Body of pancreas (tissue), 4 donors: ENCODE measurements around the gene CCDC169.

Source experiments
- CTCF ChIP-seq, 7 experiments: fragments of 450-650 bp in 4 of 7; fragments of 200-600 bp in 3 of 7; sonication (generic) in 3 of 7; IDR thresholded peaks; one replicate each; pipeline ENCODE4 v1.5.1; 2016 to 2019; ENCODE audit warnings: antibody characterized with exemption in 7 of 7
- POLR2A ChIP-seq, 3 donors: fragments of 450-650 bp; IDR thresholded peaks; one replicate each; pipeline ENCODE4 v1.6.1; 2016; ENCODE audit warnings: antibody characterized with exemption in 3 of 3, mild to moderate bottlenecking in 2 of 3

- TF ChIP-seq POLR2A (IDR thresholded peaks at IDR 0.05) (no peak), CTCF (IDR thresholded peaks at IDR 0.05) (no peak)
These were observed 40.5 kb upstream of the CCDC169 start for GRCh38 chr13:36337938-36338641.
